H9 (cell line): ENCODE results near the gene TIGD2. TPM values are rescaled to one million over a fixed set of nuclear protein-coding genes. Genes with fewer than 3 reads are reported as not detected.

Experiments used
- DNase-seq: peaks from one replicate; pipeline ENCODE4 v3.0.0-alpha.2; 2017
- H2AFZ ChIP-seq: one replicate; pipeline ENCODE4 v1.6.1; 2013; ENCODE audit warnings: mild to moderate bottlenecking, low read length, control low read depth, moderate library complexity
- H2AK5ac ChIP-seq: 2 replicates; pipeline ENCODE4 v1.6.1; 2013; ENCODE audit warnings: low read length, control low read depth, mixed read lengths; ENCODE audit not compliant: insufficient read length
- H2BK120ac ChIP-seq: one replicate; pipeline ENCODE4 v1.6.1; 2013; ENCODE audit warnings: low read depth, mild to moderate bottlenecking, low read length, control low read depth, inconsistent platforms; ENCODE audit not compliant: poor library complexity, severe bottlenecking
- H2BK12ac ChIP-seq: 2 replicates; pipeline ENCODE4 v1.6.1; 2013; ENCODE audit warnings: low read length, control low read depth, mixed read lengths, low read depth; ENCODE audit not compliant: insufficient read length
- H2BK15ac ChIP-seq: 2 replicates; pipeline ENCODE4 v1.6.1; 2013; ENCODE audit warnings: low read depth, low read length, control low read depth
- H2BK20ac ChIP-seq: one replicate; pipeline ENCODE4 v1.6.1; 2013; ENCODE audit warnings: low read depth, mild to moderate bottlenecking, low read length, control low read depth, inconsistent platforms; ENCODE audit not compliant: poor library complexity, severe bottlenecking
- H2BK5ac ChIP-seq: 2 replicates; pipeline ENCODE4 v1.6.1; 2013; ENCODE audit warnings: low read length, control low read depth, mixed read lengths; ENCODE audit not compliant: insufficient read length
- H3K14ac ChIP-seq: 2 replicates; pipeline ENCODE4 v1.6.1; 2013; ENCODE audit warnings: low read length, control low read depth; ENCODE audit not compliant: insufficient read depth
- H3K18ac ChIP-seq: 2 replicates; pipeline ENCODE4 v1.6.1; 2013; ENCODE audit warnings: low read depth, mild to moderate bottlenecking, mixed read lengths, low read length, control low read depth; ENCODE audit not compliant: insufficient read length
- H3K23ac ChIP-seq: 2 replicates; pipeline ENCODE4 v1.6.1; 2013; ENCODE audit warnings: low read length, control low read depth, mixed read lengths, low read depth; ENCODE audit not compliant: insufficient read length
- H3K23me2 ChIP-seq: 2 replicates; pipeline ENCODE4 v1.6.1; 2013; ENCODE audit warnings: low read depth, mild to moderate bottlenecking, mixed read lengths, low read length, control low read depth; ENCODE audit not compliant: insufficient read length, poor library complexity, severe bottlenecking
- H3K27ac ChIP-seq: 2 replicates; pipeline ENCODE4 v1.5.1; 2013; ENCODE audit warnings: low read length, control low read depth, mixed read lengths, low read depth; ENCODE audit not compliant: insufficient read length
- H3K27me3 ChIP-seq: 2 replicates; pipeline ENCODE4 v1.6.1; 2013; ENCODE audit warnings: low read length, control low read depth, inconsistent platforms; ENCODE audit not compliant: insufficient read depth
- H3K4ac ChIP-seq: 2 replicates; pipeline ENCODE4 v1.6.1; 2013; ENCODE audit warnings: low read depth, mild to moderate bottlenecking, control low read depth, inconsistent platforms, low read length, moderate library complexity
- H3K4me1 ChIP-seq: 2 replicates; pipeline ENCODE4 v1.6.1; 2013; ENCODE audit warnings: low read length, control low read depth, inconsistent platforms; ENCODE audit not compliant: insufficient read depth
- H3K4me2 ChIP-seq: 2 replicates; pipeline ENCODE4 v1.6.1; 2013; ENCODE audit warnings: low read length, control low read depth, mixed read lengths; ENCODE audit not compliant: insufficient read length, insufficient read depth
- H3K56ac ChIP-seq: 2 replicates; pipeline ENCODE4 v1.6.1; 2013; ENCODE audit warnings: low read depth, mild to moderate bottlenecking, mixed read lengths, low read length, control low read depth; ENCODE audit not compliant: insufficient read length
- H3K79me1 ChIP-seq: 2 replicates; pipeline ENCODE4 v1.6.1; 2013; ENCODE audit warnings: low read depth, mild to moderate bottlenecking, moderate library complexity, low read length, control low read depth, inconsistent platforms; ENCODE audit not compliant: insufficient read depth, poor library complexity, severe bottlenecking
- H3K79me2 ChIP-seq: 2 replicates; pipeline ENCODE4 v1.6.1; 2013; ENCODE audit warnings: low read length, control low read depth, inconsistent platforms; ENCODE audit not compliant: insufficient read depth
- H3K9ac ChIP-seq: 2 replicates; pipeline ENCODE4 v1.6.1; 2013; ENCODE audit warnings: low read length, control low read depth, mixed read lengths; ENCODE audit not compliant: insufficient read length; ENCODE audit errors: extremely low read depth
- H3K9me3 ChIP-seq: one replicate; pipeline ENCODE4 v1.6.1; 2013; ENCODE audit warnings: low read depth, low read length, inconsistent platforms; ENCODE audit not compliant: control insufficient read depth
- H3T11ph ChIP-seq: one replicate; pipeline ENCODE4 v1.6.1; 2013; ENCODE audit warnings: mild to moderate bottlenecking, low read length, control low read depth, inconsistent platforms
- H4K20me1 ChIP-seq: one replicate; pipeline ENCODE4 v1.6.1; 2013; ENCODE audit not compliant: control insufficient read depth, insufficient read length, insufficient read depth
- H4K5ac ChIP-seq: 2 replicates; pipeline ENCODE4 v1.6.1; 2013; ENCODE audit warnings: low read depth, mild to moderate bottlenecking, mixed read lengths, low read length, control low read depth; ENCODE audit not compliant: insufficient read length
- H4K8ac ChIP-seq: replicated peaks from 2 replicates; pipeline ENCODE4 v1.6.1; 2013; ENCODE audit warnings: low read length, control low read depth, mixed read lengths, low read depth; ENCODE audit not compliant: insufficient read length
- H4K91ac ChIP-seq: 2 replicates; pipeline ENCODE4 v1.6.1; 2013; ENCODE audit warnings: low read depth, mild to moderate bottlenecking, moderate library complexity, mixed read lengths, low read length, control low read depth; ENCODE audit not compliant: insufficient read length
- H3K27ac Mint-ChIP-seq, 3 experiments: 2 replicates in 2 of 3; 3 replicates in 1 of 3; pipeline ENCODE4 v1.8.0; 2020 to 2021; ENCODE audit warnings: mixed read lengths in 3 of 3, mild to moderate bottlenecking in 1 of 3, moderate library complexity in 1 of 3
- H3K27me3 Mint-ChIP-seq: 2 replicates; pipeline ENCODE4 v1.8.0; 2021; ENCODE audit warnings: low read depth, mild to moderate bottlenecking, moderate library complexity, mixed read lengths
- H3K36me3 Mint-ChIP-seq, 3 experiments: 2 replicates in 2 of 3; 3 replicates in 1 of 3; pipeline ENCODE4 v1.8.0; 2020 to 2021; ENCODE audit warnings: low read depth in 3 of 3, mixed read lengths in 3 of 3; ENCODE audit not compliant: insufficient read depth in 1 of 3
- H3K4me1 Mint-ChIP-seq, 2 experiments: 2 replicates each; pipeline ENCODE4 v1.8.0; 2020; ENCODE audit warnings: mixed read lengths in 2 of 2
- H3K4me3 Mint-ChIP-seq, 2 experiments: 2 replicates in 1 of 2; 3 replicates in 1 of 2; pipeline ENCODE4 v1.8.0; 2020 to 2021; ENCODE audit warnings: mild to moderate bottlenecking in 2 of 2, mixed read lengths in 2 of 2, moderate library complexity in 1 of 2
- H3K9me3 Mint-ChIP-seq, 2 experiments: 2 replicates in 1 of 2; 3 replicates in 1 of 2; pipeline ENCODE4 v1.8.0; 2020; ENCODE audit warnings: mild to moderate bottlenecking in 2 of 2, mixed read lengths in 2 of 2, moderate library complexity in 1 of 2
- CTCF ChIP-seq: fragments of 200-600 bp; sonication (generic); conservative IDR thresholded peaks from 3 replicates; pipeline ENCODE4 v1.8.0; 2021; ENCODE audit warnings: antibody characterized with exemption, mild to moderate bottlenecking
- WGBS: extraction: QIAGEN DNeasy Blood & Tissue Kit; methylation state at CpG from one replicate; pipeline ENCODE4 v1.1.7; 2013; ENCODE audit warnings: missing lambda C conversion rate, low lambda C conversion rate, mixed read lengths; ENCODE audit not compliant: insufficient read length; ENCODE audit errors: extremely low coverage; 5-methylcytosine and 5-hydroxymethylcytosine counted together
- total RNA-seq: library from RNA; stranded (reverse); gene quantifications from 2 replicates; pipeline ENCODE4 v1.2.1, GENCODE V29; 2021

TIGD2 gene
- total RNA-seq, 1 experiment from 2014 or later, result 10.4 TPM

GRCh38 chr4:89064848-89065247 lies 46.5 kb upstream of the TIGD2 start:
- Histone ChIP-seq H4K20me1 (no peaks in the 10 kb centered on the region), H3K4me1 (no peaks in the 10 kb centered on the region), H2BK5ac (no peak overlapping the region), H3K4me2 (no peak overlapping the region), H4K8ac (no peak overlapping the region), H4K91ac (no peak overlapping the region), H3T11ph (no peak overlapping the region), H2BK20ac (no peak overlapping the region), H3K27ac (no peak overlapping the region), H3K9ac (no peak overlapping the region), H2AFZ (no peak overlapping the region), H3K4ac (no peak overlapping the region), H2BK120ac (no peak overlapping the region), H3K14ac (no peak overlapping the region), H3K23ac (no peak overlapping the region), H2AK5ac (no peak overlapping the region), H4K5ac (no peak overlapping the region), H3K56ac (no peak overlapping the region), H3K18ac (no peak overlapping the region), H3K23me2 (no peaks in the 10 kb centered on the region), H3K27me3 (no peaks in the 10 kb centered on the region), H2BK15ac (no peak overlapping the region), H3K79me2 (no peaks in the 10 kb centered on the region), H3K9me3 (no peaks in the 10 kb centered on the region), H3K79me1 (no peaks in the 10 kb centered on the region), H2BK12ac (no peak overlapping the region)
- Mint-ChIP-seq H3K4me3 (no peak overlapping the region), H3K4me1 (no peaks in the 10 kb centered on the region), H3K9me3 (peaks cover 13 to 24% of the 10 kb centered on the region in 2 experiments), H3K27ac (no peak overlapping the region), H3K36me3 (peaks cover 2 to 20% (median 7%) of the 10 kb centered on the region in 3 experiments; a peak in 5 of 7 replicates), H3K27me3 (peaks cover 11% of the 10 kb centered on the region)
- no peak for TF ChIP-seq CTCF
- DNase-seq, result no peak
- WGBS, result no CpG with 5 or more reads among the region's 3 CpGs
